Neuron (in vitro differentiated cells): ENCODE data around the gene TMEM115.

Experiments used
- H2AFZ ChIP-seq: one replicate; pipeline ENCODE4 v1.6.1; 2013; ENCODE audit warnings: low read depth, mild to moderate bottlenecking, inconsistent platforms, low read length, moderate library complexity
- H3K27me3 ChIP-seq: one replicate; pipeline ENCODE4 v1.6.1; 2013; ENCODE audit warnings: low read length; ENCODE audit not compliant: insufficient read depth
- H3K36me3 ChIP-seq: one replicate; pipeline ENCODE4 v1.6.1; 2013; ENCODE audit warnings: low read length; ENCODE audit not compliant: insufficient read depth
- H3K4me1 ChIP-seq: one replicate; pipeline ENCODE4 v1.6.1; 2013; ENCODE audit warnings: low read length; ENCODE audit not compliant: insufficient read depth
- H3K4me3 ChIP-seq: 2 replicates; pipeline ENCODE4 v1.5.1; 2013; ENCODE audit warnings: mild to moderate bottlenecking, low read length, moderate library complexity
- H3K9me3 ChIP-seq: one replicate; pipeline ENCODE4 v1.6.1; 2013; ENCODE audit warnings: low read length

Gene TMEM115

DNA sequence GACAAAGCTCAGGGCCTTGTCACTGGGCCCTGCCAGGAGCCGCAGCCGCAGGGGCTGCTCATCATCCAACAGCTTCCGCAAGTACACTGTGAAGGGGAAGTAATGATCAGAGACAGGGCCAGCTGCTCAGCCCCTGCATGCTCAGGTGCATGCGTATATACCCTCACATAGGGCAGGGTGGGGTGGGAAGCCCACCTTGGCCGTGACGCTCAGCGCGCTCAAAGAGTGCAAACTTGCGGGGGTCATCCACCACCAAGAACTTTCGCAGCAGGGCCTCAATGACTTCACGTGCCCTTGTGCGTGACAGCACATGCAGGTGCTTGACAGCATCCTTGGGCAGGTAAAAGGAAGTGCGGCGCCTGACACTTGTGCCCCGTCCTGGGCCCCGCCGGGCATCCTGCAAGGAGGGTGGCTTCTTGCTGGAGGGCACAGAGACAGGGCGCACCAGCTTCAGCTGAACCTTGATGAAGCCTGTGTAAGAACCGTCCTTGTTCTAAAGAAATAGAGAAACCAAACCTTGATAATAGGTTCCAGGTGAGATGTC lies 27.9 kb downstream of the TMEM115 start:
- Histone ChIP-seq H3K4me3 (no peak overlapping the region), H3K27me3 (no peaks in the 10 kb centered on the region), H3K36me3 (peaks cover 32% of the 10 kb centered on the region), H2AFZ (no peak overlapping the region), H3K4me1 (peaks cover 27% of the 10 kb centered on the region), H3K9me3 (no peaks in the 10 kb centered on the region)

- H3K4me3 ChIP-seq: no peak overlapping the region
- H3K36me3 ChIP-seq: peaks cover 43% of the 10 kb centered on the region
- no peaks in the 10 kb centered on the region for H3K27me3 ChIP-seq
- no peak overlapping the region for H2AFZ ChIP-seq
- peaks cover 17% of the 10 kb centered on the region for H3K4me1 ChIP-seq
- no peaks in the 10 kb centered on the region for H3K9me3 ChIP-seq
Measured at GRCh38 chr3:50330330-50330729, 29.0 kb downstream of the TMEM115 start.

DNA sequence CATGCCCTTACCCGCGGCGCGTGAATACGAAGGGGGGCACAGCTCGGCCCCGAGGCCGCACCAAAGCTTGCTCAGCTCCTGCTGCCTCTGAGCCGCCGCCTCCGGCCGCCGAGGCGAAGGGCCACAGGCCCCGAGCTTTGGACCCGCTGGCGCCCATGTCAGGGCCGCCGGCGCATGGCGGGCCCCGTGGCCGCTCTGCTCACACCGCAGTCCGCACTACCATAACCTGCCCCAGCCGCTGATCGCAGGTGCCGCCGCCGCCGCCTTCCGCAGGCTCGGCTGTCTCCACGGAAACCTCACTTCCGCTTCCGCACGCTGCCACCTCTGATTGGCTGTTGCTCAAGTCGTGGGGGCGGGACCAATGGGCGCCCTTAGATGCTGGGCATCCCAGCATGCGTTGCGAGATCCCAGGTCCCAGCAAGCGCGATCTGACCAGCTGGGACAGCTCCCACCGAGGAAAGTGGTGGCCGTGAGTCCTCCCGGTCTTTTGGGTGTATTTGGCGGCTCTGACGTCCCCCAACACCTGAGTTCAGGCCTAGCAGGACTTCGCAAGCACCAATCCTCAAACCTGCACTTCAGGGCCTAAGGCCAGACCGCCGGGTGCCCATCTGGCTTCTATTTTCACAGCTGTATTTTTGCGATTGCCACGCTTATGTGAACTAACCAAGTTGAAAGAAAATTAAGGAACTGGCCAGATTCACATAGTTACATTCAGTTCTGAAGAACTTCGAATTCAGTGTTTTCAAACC lies 31.2 kb downstream of the TMEM115 start, which contains the start of gene TUSC2:
TSS of gene TUSC2 (minus strand) at position 281 of the 749 bp plus-strand sequence. CDS start at position 157, 124 bp downstream.
- Histone ChIP-seq H3K36me3 (peaks cover 43% of the 10 kb centered on the region), H3K27me3 (no peaks in the 10 kb centered on the region), H3K9me3 (no peaks in the 10 kb centered on the region), H3K4me3 (peak within 1 kb of the TSS; percentile 79), H2AFZ (no peak within 1 kb of the TSS), H3K4me1 (peaks cover 22% of the 10 kb centered on the region)

- no peaks in the 10 kb centered on the region for H3K9me3 ChIP-seq
- no peaks in the 10 kb centered on the region for H3K27me3 ChIP-seq
- peak overlapping the region; percentile 79 for H3K4me3 ChIP-seq
- H3K36me3 ChIP-seq: peaks cover 40% of the 10 kb centered on the region
- H3K4me1 ChIP-seq: peaks cover 24% of the 10 kb centered on the region
- H2AFZ ChIP-seq: no peak overlapping the region
Measured at GRCh38 chr3:50327129-50327528, 32.2 kb downstream of the TMEM115 start.

GRCh38 chr3:50326182-50326541 lies 33.2 kb downstream of the TMEM115 start:
- Histone ChIP-seq H3K4me3 (no peak overlapping the region), H3K9me3 (no peaks in the 10 kb centered on the region), H2AFZ (no peak overlapping the region), H3K36me3 (peaks cover 30% of the 10 kb centered on the region), H3K4me1 (peaks cover 28% of the 10 kb centered on the region), H3K27me3 (no peaks in the 10 kb centered on the region)

DNA sequence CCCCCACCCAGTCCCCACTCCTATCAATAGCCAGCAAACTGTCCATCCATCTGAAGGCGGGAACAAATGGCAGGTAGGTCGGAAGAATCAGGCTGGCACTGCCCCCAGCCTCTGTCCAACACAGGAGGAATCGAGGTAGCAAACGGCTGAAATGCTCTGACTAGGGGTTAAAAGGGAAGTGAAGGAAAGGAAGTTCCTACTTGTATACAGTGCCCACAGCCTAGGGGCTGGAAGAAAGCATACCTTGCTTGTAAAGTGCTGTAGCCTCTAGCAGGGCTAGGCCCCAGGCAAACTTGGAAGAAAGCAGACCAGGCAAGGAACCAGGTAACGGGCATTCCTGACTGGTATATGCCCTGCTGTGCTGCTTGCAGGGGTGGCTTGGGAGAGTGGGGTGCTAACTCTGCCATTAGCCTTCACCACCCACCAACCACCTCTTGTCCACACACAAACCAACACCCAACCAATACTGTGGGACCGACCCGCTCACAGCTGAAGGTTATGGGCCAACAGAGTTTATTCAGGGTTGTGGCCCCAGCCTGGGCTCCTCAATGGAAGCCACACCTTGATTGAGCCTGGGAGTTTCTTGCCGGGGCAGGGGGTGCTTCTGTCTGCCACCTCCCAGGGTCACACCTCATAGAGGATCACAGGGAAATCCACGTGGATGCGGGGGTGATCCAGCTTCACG lies 33.7 kb downstream of the TMEM115 start:
- H3K36me3 ChIP-seq: peaks cover 25% of the 10 kb centered on the region
- no peaks in the 10 kb centered on the region for H3K9me3 ChIP-seq
- H3K4me3 ChIP-seq: no peak overlapping the region
- peaks cover 30% of the 10 kb centered on the region for H3K4me1 ChIP-seq
- no peak overlapping the region for H2AFZ ChIP-seq
- H3K27me3 ChIP-seq: no peaks in the 10 kb centered on the region

GRCh38 chr3:50325113-50325480 lies 34.2 kb downstream of the TMEM115 start:
- peaks cover 19% of the 10 kb centered on the region for H3K36me3 ChIP-seq

DNA sequence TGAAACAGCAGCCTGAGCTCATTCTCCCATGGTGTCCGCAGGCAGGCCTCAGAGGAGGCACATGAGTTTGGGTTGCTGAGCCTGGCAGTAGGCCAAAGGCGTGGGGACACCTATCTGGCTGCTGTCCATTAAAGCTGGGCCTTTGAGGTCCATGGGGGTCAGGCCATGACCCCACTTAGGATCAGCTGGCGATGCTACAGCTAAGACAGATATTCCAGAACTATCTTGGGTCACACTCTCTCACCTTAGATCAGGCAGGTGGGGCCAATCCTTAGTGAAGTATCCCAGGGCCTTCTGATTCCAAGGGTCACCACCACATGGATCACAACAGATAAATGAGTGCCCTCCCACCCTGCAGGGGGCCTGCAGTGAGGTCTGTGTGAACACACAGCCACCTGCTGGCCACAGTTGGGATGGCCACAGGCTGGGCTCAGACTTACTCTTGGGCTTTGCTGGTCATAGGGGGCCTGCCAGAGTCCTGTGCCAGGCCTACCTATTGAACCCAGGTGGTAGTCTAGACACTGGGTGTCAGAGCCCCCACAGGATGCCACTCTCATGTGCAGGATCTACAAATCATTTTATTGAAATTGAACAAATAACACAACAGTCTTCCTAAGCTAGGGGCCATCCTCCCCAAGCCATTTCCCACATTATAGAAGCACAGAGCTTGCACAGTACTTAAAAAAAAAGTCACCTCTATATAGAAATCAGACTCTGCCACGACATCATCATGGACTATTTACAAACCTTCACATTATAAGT lies 34.8 kb downstream of the TMEM115 start:
- Histone ChIP-seq H2AFZ (no peak overlapping the region), H3K4me1 (peaks cover 41% of the 10 kb centered on the region), H3K9me3 (no peaks in the 10 kb centered on the region), H3K4me3 (no peak overlapping the region), H3K27me3 (no peaks in the 10 kb centered on the region), H3K36me3 (peaks cover 19% of the 10 kb centered on the region)

More at GRCh38 chr3:50325113-50325480, 34.2 kb downstream of the TMEM115 start:
- H3K4me1 ChIP-seq: peaks cover 35% of the 10 kb centered on the region
- H3K27me3 ChIP-seq: no peaks in the 10 kb centered on the region
- no peaks in the 10 kb centered on the region for H3K9me3 ChIP-seq
- no peak overlapping the region for H2AFZ ChIP-seq
- no peak overlapping the region for H3K4me3 ChIP-seq

DNA sequence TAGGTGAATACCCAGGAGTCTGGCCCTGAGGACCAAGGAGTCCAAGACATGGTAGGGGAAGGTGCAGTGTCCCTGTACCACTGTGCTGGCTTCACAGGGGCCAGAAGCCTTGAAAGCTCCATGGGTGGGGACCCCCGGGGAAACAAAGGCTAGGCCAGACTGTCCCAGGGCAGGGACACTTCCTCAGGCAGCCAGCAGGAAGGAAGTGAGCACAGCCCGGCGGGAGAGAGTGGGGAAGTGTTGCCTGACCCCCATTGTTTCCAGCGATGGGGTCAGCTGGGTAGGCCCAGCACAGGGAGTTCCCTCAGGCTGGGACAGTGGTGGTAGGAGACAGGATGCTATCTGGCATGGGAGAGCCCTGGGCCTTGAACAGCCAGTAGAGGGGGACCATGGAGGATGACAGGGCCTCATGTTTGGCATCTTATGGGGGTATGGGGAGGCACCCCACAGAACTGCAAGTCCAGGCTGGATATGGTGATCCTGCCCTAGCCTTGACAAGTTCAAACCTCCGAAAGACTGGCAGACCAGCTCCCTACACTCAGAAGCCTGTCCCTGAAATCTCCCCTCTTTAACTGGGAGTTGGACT lies 35.6 kb downstream of the TMEM115 start:
- H3K4me3 ChIP-seq: no peak overlapping the region
- no peaks in the 10 kb centered on the region for H3K27me3 ChIP-seq
- H3K9me3 ChIP-seq: no peaks in the 10 kb centered on the region
- H3K4me1 ChIP-seq: peaks cover 44% of the 10 kb centered on the region
- H3K36me3 ChIP-seq: peaks cover 27% of the 10 kb centered on the region
- H2AFZ ChIP-seq: no peak overlapping the region

GRCh38 chr3:50323092-50323600 lies 36.2 kb downstream of the TMEM115 start:
- Histone ChIP-seq H2AFZ (no peak overlapping the region), H3K9me3 (no peaks in the 10 kb centered on the region), H3K4me3 (no peak overlapping the region), H3K27me3 (no peaks in the 10 kb centered on the region), H3K36me3 (peaks cover 33% of the 10 kb centered on the region), H3K4me1 (peaks cover 41% of the 10 kb centered on the region)

- H2AFZ ChIP-seq: peak within 1 kb of the TSS; percentile 36
- peaks cover 37% of the 10 kb centered on the region for H3K36me3 ChIP-seq
- no peaks in the 10 kb centered on the region for H3K9me3 ChIP-seq
- H3K27me3 ChIP-seq: no peaks in the 10 kb centered on the region
- peak within 1 kb of the TSS; percentile 74 for H3K4me3 ChIP-seq
- H3K4me1 ChIP-seq: peaks cover 40% of the 10 kb centered on the region
Measured at GRCh38 chr3:50322386-50323091, 36.8 kb downstream of the TMEM115 start, which contains the start of gene HYAL2. TSS of gene HYAL2 (minus strand) at chr3:50322745. CDS start at chr3:50320489, 2,256 bp downstream.

DNA sequence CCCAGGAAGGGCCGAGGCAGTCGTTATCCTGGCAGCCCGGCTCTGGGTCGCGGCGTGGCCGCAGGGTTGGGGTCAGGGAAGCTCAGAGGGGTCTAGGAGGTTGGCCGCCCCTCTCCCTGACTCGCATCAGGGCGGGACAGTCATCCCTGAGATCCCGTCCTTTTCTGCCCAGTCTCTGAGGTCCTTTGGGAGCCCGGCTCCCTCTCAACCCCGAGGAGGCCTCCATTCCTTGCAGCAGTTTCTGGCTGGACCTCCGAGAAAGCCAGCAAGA lies 37.3 kb downstream of the TMEM115 start:
- Histone ChIP-seq H3K27me3 (no peaks in the 10 kb centered on the region), H3K9me3 (no peaks in the 10 kb centered on the region), H2AFZ (no peak overlapping the region), H3K4me3 (no peak overlapping the region), H3K4me1 (peaks cover 35% of the 10 kb centered on the region), H3K36me3 (peaks cover 41% of the 10 kb centered on the region)
